Thymus (tissue), 11 donors: ENCODE measurements around the gene PPP4R3A. TPM values are rescaled to one million over a fixed set of nuclear protein-coding genes. Genes with fewer than 3 reads are reported as not detected.
"Not testable (repeated sequence)": the region's sequence is repeated elsewhere in the genome, so short reads cannot be mapped to it uniquely, and the experiment has no call there.

Experiments
- DNase-seq, 9 donors: peaks; one replicate each; pipeline ENCODE4 v3.0.0-alpha.2; 2013; ENCODE audit warnings: low spot score in 9 of 9, low read depth in 6 of 9, missing footprints in 1 of 9
- H3K27ac ChIP-seq, 2 donors: one replicate each; pipeline ENCODE4 v1.5.1; 2013; ENCODE audit warnings: control low read depth in 1 of 2, low read depth in 1 of 2, low read length in 1 of 2, mild to moderate bottlenecking in 1 of 2, moderate library complexity in 1 of 2
- H3K27me3 ChIP-seq, 2 donors: one replicate each; pipeline ENCODE4 v1.5.1; 2013; ENCODE audit warnings: low read length in 1 of 2; ENCODE audit not compliant: control insufficient read depth in 2 of 2, insufficient read depth in 1 of 2
- H3K36me3 ChIP-seq, 2 donors: one replicate each; pipeline ENCODE4 v1.5.1; 2013; ENCODE audit warnings: low read length in 1 of 2, mild to moderate bottlenecking in 1 of 2, moderate library complexity in 1 of 2; ENCODE audit not compliant: control insufficient read depth in 2 of 2, insufficient read depth in 2 of 2
- H3K4me1 ChIP-seq, 2 donors: one replicate each; pipeline ENCODE4 v1.5.1; 2013; ENCODE audit warnings: low read length in 2 of 2; ENCODE audit not compliant: control insufficient read depth in 2 of 2, insufficient read depth in 2 of 2
- H3K4me3 ChIP-seq, 2 donors: one replicate each; pipeline ENCODE4 v1.5.1; 2013; ENCODE audit warnings: low read length in 2 of 2, control low read depth in 1 of 2, mild to moderate bottlenecking in 1 of 2
- H3K9me3 ChIP-seq, 2 donors: one replicate each; pipeline ENCODE4 v1.5.1; 2013; ENCODE audit warnings: low read length in 1 of 2, mild to moderate bottlenecking in 1 of 2; ENCODE audit not compliant: control insufficient read depth in 2 of 2, insufficient read depth in 1 of 2
- WGBS: extraction: QIAGEN DNeasy Blood & Tissue Kit; methylation state at CpG from one replicate; pipeline ENCODE4 v1.1.7; 2013; 5-methylcytosine and 5-hydroxymethylcytosine counted together
- polyA plus RNA-seq: library from polyadenylated mRNA; stranded (reverse); fragments of 200-250 nt; gene quantifications from one replicate; pipeline ENCODE4 v1.2.3, GENCODE V29; 2013
- total RNA-seq: library from RNA; stranded (reverse); fragments of 120-200 nt; gene quantifications from one replicate; pipeline ENCODE4 v1.2.4, GENCODE V29; 2013
- donor health status: healthy.

PPP4R3A gene
- total and polyA plus RNA-seq, 2 donors = 91.9 to 111 TPM

DNA sequence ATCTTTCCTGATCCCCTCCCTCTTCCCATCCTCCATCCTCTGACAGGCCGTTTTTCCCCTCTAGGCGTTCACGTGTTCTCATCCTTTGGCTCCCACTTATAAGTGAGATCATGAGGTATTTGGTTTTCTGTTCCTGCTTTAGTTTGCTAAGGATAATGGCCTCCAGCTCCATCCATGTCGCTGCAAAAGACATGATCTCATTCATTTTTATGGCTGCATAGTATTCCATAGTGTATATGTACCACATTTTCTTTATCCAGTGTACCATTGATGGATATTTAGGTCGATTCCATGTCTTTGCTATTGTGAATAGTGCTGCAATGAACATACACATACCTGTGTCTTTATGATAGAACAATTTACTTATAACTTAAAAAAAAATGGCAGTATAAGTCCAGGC, 23.9 kb upstream of the PPP4R3A start:
- not testable (repeated sequence) for H3K27ac ChIP-seq, DNase-seq, H3K36me3 ChIP-seq, H3K4me3 ChIP-seq, H3K27me3 ChIP-seq, H3K4me1 ChIP-seq, H3K9me3 ChIP-seq
- 87% methylated on average over 5 of the region's 5 CpGs for WGBS

DNA sequence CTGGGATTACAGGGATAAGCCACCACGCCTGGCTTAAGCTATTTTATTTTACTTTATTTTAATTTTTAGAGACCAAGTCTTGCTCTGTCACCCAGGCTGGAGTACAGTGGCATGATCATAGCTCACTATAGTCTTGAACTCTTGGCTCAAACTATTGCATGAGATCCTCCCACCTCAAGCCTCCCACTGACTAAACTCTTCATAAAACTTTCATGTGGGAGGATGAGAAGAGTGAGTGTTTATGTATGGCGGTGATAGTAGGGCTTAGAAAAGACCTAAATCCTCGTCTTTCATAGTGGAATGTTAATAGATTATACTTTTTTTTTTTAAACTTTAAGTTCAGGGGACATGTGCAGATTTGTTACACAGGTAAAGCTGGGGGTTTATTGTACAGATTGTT, 23.5 kb upstream of the PPP4R3A start:
- 89% methylated on average over 3 of the region's 3 CpGs for WGBS
- H3K27me3 ChIP-seq = no peaks in the 10 kb centered on the region
- no peaks in the 10 kb centered on the region for H3K9me3 ChIP-seq
- no peaks in the 10 kb centered on the region for H3K36me3 ChIP-seq
- DNase-seq = no peak
- H3K4me3 ChIP-seq = no peak overlapping the region
- no peak overlapping the region for H3K27ac ChIP-seq
- H3K4me1 ChIP-seq = no peaks in the 10 kb centered on the region

DNA sequence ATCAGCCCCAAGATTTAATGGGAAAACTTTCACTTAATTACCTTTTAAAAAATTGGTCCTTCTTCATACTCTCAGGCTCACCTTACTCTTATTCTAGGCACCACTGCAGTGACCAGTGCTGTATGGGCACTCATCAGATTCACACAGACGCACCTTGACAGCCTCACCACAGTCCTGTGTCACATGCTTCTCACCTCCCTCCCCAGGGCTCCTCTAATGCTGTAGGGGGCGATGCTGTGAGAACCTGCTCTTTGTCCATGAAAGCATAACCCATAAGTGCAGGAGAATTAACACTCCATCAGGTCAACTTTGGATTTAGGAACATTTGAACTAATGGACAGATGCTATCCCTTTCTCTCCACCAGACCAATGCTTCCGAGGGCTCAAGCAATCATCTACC, 13.9 kb upstream of the PPP4R3A start:
- no peaks in the 10 kb centered on the region for H3K36me3 ChIP-seq
- DNase-seq = no peak
- H3K4me3 ChIP-seq = no peak overlapping the region
- no peaks in the 10 kb centered on the region for H3K4me1 ChIP-seq
- no peaks in the 10 kb centered on the region for H3K27me3 ChIP-seq
- no peak overlapping the region for H3K27ac ChIP-seq
- H3K9me3 ChIP-seq = no peaks in the 10 kb centered on the region
- 95% methylated on average over 3 of the region's 3 CpGs for WGBS

DNA sequence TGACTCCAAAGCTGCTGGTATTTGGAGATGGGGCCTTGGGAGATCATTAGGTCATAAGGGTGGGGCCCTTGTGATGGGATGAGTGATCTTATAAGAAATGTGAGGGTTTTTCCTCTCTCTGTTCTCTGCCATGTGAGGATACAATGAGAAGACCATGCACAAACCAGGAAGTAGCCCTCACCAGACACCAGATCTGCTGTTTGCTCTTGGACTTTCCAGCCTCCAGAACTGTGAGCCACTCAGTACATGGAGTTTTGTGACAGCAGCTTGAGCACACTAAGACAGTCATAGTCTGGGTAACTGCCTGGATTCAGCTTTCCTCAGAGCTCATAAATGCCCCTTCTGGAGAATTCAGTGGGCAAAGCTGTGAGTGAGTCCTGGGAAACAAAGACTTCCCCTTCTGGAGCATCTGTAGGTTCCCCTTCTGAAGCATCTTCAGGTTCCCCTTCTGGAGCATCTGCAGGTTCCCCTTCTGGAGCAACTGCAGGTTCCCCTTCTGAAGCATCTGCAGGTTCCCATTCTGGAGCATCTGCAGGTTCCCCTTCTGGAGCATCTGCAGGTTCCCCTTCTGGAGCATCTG, 11.0 kb upstream of the PPP4R3A start:
- Histone ChIP-seq H3K36me3 (no peaks in the 10 kb centered on the region), H3K9me3 (no peaks in the 10 kb centered on the region), H3K27me3 (no peaks in the 10 kb centered on the region), H3K4me1 (no peaks in the 10 kb centered on the region), H3K27ac (no peak overlapping the region), H3K4me3 (no peak overlapping the region)
- DNase-seq = no peak

DNA sequence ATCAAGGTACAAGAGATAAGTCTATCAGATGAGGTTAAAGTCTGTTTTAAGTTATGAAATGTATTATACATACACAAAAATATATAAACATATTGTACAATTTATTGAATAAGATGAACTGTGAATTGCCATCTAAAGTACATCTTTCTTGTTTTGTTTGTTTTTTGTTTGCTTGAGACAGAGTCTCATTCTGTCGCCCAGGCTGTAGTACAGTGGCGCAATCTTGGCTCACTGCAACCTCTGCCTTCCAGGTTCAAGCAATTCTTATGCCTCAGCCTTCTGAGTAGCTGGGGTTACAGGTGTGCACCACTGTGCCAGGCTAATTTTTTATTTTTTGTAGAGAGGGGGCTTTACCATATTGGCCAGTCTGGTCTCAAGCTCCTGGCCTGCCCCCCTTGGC, 10.0 kb upstream of the PPP4R3A start:
- no peak overlapping the region for H3K27ac ChIP-seq
- no peak overlapping the region for H3K4me3 ChIP-seq
- WGBS = 100% methylated on average over 2 of the region's 2 CpGs
- no peak for DNase-seq
- no peaks in the 10 kb centered on the region for H3K4me1 ChIP-seq
- H3K36me3 ChIP-seq = no peaks in the 10 kb centered on the region
- H3K9me3 ChIP-seq = no peaks in the 10 kb centered on the region
- H3K27me3 ChIP-seq = no peaks in the 10 kb centered on the region

DNA sequence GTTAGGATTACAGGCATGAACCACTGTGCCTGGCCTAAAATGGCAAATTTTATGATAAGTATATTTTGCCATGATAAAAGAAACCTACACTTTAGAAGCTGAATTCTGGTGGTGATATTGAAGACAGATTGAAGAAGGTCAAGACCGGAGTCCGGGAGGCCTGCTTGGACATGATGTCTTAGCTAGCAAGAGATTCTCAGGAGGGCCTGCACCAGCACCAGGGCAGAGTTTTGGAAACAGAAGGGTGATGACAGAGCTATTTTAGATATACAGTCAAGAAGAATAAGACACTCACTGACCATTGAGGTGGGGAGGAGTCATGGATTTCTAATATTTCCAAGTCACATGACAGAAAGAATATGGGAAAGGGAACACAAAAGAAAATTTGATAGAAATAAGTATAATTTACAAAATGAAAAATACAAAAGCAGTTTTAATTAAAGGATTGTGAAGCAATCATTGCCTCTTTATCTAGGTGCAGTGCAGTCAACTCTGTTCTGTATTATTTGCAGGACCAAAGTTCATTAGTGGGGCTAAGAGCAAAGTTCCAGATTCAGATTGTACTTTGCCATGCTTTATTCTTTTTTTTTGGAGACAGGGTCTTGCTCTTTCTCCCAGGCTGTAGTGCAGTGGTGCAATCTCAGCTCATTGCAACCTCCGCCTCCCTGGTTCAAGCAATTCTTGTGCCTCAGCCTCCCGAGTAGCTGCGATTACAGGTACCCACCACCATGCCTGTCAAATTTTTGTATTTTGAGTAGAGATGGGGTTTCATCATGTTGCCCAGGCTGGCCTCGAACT, 9.3 kb upstream of the PPP4R3A start:
- no peaks in the 10 kb centered on the region for H3K9me3 ChIP-seq
- 96% methylated on average over 6 of the region's 6 CpGs for WGBS
- no peaks in the 10 kb centered on the region for H3K4me1 ChIP-seq
- no peak overlapping the region for H3K27ac ChIP-seq
- H3K36me3 ChIP-seq = no peaks in the 10 kb centered on the region
- no peak overlapping the region for H3K4me3 ChIP-seq
- no peak for DNase-seq
- no peaks in the 10 kb centered on the region for H3K27me3 ChIP-seq

DNA sequence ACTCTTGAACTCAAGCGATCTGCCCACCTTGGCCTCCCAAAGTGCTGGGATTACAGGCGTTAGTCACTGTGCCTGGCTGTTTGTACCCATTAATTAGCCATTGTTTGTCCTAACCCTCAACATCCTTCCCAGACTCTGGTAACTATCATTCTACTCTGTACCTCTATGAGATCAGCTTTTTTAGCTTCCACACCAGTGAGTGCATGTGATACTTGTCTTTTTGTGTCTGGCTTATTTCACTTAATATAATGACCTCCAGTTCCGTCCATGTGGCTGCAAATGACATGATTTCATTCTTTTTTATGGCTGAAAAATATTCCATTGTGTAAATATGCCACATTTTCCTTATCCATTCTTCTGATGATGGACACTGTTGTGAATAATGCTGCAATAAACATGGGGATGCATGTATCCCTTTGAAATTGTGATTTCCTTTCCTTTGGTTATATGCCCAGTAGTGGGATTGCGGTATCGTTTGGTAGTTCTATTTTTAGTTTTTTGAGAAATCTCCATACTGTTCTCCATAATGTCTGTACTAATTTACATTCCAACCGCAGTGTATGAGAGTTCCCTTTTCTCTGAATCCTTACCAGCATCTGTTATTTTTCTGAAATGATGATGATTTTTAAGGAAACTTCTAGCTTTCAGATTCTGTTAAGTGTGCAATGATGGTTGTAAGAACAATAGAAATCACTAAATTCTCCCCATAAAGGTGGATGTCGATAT, 6.7 kb upstream of the PPP4R3A start:
- peaks cover 0 to 2% of the 10 kb centered on the region in 2 donors for H3K27me3 ChIP-seq
- no peaks in the 10 kb centered on the region for H3K4me1 ChIP-seq
- no peaks in the 10 kb centered on the region for H3K9me3 ChIP-seq
- no peak for DNase-seq
- H3K36me3 ChIP-seq = no peaks in the 10 kb centered on the region
- H3K27ac ChIP-seq = no peak overlapping the region
- no peak overlapping the region for H3K4me3 ChIP-seq
- WGBS = 69% methylated on average over 7 of the region's 7 CpGs

DNA sequence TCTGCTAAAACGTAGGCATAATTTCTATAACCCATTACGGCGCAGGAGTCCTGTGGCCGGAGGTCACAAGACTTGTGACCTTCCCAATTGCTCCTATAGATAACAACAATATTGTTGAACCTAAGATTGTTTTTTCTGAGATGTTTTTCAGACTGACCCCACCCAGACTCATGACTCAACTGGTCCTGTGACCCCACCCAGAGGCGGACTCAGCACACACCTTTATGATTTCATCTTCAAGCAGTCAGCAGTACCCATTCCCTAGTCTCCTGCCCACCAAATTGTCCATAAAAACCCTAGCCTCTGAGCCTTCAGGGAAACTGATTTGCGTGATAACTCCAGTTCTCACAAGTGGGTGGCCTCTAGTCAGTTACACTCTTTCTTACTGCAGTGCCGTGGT, 5.9 kb upstream of the PPP4R3A start:
- Histone ChIP-seq H3K4me1 (peaks cover 2% of the 10 kb centered on the region in 2 donors), H3K27me3 (peaks cover 0 to 2% of the 10 kb centered on the region in 2 donors), H3K4me3 (no peak overlapping the region), H3K36me3 (no peaks in the 10 kb centered on the region), H3K9me3 (no peaks in the 10 kb centered on the region), H3K27ac (no peak overlapping the region)
- WGBS = 85% methylated on average over 7 of the region's 7 CpGs
- no peak for DNase-seq

DNA sequence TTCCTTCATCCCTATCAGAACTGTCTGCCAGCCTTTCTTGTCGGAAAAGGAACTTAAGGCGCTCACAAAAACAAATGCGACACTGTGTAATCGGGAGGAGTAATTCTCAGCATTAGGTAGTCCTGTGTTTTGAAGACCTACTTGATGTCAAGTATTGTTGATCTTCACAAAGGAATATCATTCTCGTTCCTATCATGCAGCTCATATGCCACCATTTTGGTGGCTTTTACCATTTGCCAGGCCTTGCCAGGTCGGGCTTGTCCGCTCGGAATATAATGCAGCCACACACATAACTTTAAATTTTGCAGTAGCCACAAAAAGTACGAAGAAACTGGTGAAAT, 903 bp upstream of the PPP4R3A start:
- peak overlapping the region; percentile 96 to 98 for H3K4me3 ChIP-seq
- peak in 1 of 9 donors; percentile 6 for DNase-seq
- H3K36me3 ChIP-seq = peaks cover 3 to 9% of the 10 kb centered on the region in 2 donors
- no peaks in the 10 kb centered on the region for H3K9me3 ChIP-seq
- peaks cover 0 to 2% of the 10 kb centered on the region in 2 donors for H3K27me3 ChIP-seq
- peak overlapping the region; percentile 100 for H3K27ac ChIP-seq
- peaks cover 9 to 10% of the 10 kb centered on the region in 2 donors for H3K4me1 ChIP-seq
- WGBS = 41% methylated on average over 9 of the region's 9 CpGs
